NCI-H1694 treated with DMSO at 0.1 percent for 48 hours (cell line): ENCODE measurements around the gene CDK14.
A peak's percentile ranks its signal among the peaks of the same experiment; 100 is the strongest.
"Not testable (repeated sequence)": the region's sequence is repeated elsewhere in the genome, so short reads cannot be mapped to it uniquely, and the experiment has no call there.

Experiments
- DNase-seq: peaks from one replicate; lab custom pipeline; 2025; lab: John Stamatoyannopoulos, UW

The CDK14 gene

DNA sequence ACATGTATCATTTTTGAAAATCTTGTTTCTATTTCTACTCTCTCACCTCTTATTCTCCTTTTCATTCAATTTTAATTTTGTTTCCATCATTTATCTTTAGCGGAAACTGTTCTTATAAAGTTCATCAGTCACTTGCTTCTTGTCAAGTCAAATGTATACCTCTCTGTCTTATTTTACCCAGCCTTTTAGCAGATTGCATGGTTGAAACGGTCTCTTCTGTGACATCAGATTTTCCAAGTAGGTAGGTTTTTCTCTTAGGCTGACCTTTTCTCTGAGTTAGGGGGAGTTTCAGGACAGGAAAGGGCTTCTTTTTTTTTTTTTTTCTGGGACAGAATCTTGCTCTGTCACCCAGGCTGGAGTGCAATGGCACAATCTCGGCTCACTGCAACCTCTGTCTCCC lies 195.5 kb downstream of the CDK14 start:
- no peak for DNase-seq

DNA sequence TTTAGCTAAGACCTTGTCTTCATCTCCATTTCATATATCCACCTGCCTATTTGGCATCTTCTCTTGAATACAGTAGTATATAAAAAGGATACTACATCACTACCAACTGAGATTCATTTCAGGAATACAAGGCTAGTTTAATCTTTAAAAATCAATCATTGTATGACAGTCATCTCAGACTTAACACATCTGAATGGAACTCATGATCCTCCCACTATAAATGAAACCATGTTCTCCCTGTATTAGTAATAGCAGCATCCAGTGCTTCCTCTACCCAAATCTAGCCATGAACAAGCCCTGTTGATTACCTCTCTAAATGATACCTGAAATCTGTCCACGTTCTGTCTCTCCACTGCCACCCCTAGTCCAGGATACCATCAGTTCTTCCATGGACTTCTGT lies 196.2 kb downstream of the CDK14 start:
- no peak for DNase-seq

DNA sequence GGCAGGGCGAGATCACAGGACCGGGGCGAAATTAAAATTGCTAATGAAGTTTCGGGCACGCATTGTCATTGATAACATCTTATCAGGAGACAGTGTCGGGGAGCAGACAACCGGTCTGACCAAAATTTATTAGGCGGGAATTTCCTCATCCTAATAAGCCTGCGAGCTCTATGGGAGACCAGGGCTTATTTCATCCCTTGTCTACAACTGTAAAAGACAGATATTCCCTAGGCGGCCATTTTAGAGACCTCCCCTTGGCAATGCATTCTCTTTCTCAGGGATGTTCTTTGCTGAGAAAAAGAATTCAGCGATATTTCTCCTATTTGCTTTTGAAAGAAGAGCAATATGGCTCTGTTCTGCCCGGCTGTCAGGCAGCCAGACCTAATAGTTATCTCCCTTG lies 198.1 kb downstream of the CDK14 start:
- not testable (repeated sequence) for DNase-seq

DNA sequence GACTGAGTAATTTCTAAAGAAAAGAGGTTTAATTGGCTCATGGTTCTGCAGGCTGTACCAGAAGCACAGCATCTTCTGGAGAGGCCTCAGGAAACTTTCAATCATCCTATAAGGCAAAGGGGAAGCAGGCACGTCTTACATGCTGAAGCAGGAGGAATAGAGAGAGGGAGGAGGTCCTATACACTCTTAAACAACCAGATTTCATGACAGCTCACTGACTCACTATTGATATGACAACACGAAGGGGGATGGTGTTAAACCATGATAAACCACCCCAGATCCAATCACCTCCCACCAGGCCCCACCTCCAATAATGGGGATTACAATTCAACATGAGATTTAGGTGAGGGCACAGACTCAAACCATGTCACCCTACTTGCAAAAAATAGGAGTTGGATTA lies 201.5 kb downstream of the CDK14 start:
- no peak for DNase-seq

DNA sequence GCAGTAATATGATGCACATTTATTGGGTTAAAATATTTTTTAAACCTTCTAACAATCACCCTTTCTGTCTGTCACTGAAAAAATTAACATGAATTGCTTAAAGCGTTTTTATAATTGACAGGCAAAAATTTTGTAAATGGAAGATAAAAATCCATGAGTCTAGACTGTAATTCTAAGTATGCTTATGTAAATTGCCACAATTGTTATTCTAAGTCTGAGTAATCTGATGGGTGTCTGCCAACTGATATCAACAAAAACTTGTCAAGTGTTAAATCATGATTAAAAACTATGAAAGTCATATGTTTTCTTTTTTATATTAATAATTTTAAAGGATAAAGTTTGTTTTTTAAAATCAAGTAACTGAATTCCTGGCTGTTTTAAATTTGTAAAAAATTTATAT lies 208.2 kb downstream of the CDK14 start:
- no peak for DNase-seq

DNA sequence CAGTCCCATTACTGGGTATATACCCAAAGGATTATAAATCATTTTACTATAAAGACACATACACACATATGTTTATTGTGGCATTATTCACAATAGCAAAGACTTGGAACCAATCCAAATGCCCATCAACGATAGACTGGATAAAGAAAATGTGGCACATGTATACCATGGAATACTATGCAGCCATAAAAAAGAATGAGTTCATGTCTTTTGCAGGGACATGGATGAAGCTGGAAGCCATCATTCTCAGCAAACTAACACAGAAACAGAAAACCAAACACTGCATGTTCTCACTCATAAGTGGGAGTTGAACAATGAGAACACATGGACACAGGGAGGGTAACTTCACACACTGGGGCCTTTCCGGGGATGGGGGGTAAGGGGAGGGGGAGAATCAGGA lies 219.4 kb downstream of the CDK14 start:
- DNase-seq = not testable (repeated sequence)

DNA sequence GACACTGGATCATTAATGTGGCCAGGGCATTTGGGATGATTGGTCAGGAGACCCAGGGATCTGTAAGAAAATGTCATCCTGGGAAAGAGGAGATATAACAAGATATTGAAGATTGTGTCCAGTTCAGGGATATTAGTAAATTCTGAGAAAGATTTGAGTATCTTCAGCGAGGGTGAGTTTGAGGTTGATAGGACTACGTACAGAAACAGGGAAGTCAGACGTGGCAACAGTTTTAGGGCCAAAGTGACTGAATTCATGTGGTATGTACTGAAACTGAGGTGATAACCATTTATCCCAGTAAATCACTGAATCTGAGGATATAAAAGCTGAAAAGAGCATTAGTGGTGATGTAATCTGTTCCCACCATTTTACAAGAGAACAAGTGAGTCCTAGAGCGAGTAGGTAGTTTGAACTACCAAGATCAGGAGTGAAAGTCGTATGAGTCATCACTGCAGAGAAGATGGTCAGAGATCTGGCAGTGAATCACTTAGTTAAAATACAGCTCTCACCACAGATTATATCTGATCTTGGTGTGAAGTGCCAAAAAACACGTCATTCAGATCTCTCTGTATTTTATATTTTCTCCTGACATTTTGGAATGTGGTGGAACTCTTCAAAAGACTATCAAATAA lies 220.5 kb downstream of the CDK14 start:
- DNase-seq = no peak

DNA sequence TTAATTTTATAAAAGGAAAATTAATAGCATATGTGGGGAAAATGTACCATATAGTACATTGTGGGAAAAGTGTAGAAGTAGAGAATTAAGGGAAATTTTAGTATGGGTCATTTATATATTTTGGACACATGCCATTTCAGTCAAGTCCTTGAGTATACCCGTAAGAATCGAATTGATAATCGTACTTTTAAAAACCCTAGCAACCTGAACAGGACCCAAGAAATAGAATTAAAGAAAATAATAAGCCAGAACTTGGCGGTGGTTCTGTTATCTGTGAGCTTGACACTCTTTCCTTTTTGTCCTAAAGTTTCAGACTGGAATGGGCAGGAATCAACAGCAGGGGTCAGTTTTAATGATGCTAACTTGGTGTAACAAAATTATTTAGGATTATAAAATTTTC lies 221.0 kb downstream of the CDK14 start:
- no peak for DNase-seq

DNA sequence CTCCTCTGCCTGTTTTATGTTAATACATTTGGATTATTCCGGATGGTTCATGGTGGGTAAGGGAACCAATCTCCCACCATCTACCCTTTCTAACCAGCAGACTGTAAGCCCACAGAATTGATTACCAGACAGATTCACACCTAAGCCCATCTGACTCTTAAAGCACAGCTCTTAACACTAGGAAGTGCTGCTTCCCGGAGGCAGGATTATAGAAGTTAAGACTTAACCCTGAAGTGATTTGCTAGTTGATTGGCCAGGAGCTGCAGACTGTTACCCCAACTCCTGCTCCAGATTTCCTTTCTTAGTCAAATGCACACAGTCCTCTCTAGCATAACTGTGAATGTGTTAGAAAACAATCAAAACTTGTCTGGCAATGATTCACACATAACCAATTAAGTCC lies 221.7 kb downstream of the CDK14 start:
- no peak for DNase-seq

DNA sequence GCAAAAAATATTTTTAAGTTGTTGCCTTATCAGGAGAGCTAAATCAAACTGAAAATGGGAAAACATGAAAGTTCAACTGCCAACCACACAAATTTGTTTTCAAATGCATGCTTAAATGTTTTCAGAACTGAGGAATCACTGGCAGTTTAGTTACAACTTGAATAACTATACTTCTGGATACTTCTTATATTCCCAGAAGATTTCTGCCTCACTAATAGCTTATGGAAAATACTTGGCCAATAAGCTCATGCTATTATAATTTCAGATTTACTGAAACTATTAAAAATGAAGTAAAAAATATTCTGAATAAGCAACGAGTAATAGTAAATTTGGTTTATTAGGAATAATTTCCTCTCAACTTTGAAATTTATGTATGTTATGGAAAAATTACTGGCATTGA lies 222.2 kb downstream of the CDK14 start:
- no peak for DNase-seq

DNA sequence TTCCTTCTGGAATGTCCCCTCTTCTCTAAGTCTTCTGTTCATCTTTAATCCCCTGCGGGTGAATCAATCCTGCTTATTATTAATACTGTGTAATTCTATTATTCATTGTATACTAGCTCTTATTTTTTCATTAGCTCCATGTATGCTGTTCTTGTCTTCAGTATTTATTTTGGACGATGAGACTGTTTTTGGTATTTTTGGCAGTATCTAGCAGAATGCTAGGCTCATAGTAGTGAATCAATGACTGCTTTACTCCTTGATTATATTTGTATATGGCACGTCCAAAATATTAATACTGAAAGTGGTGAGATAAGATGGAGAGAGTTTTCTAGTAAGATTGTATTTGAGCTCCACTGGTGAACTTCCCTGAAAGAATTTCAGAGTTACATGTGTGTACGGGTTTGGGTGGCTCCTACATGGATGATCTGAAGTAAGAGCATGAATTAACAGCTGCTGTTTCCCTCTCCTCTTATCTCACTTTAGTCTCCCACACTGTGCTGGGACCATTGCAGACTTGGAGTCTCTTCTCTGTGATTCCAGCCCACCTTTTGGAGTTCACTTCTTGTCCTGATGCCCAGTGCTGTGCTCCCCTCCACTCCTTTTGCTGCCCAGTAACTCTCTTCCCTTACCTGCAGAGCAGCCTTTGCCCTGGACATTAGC lies 226.0 kb downstream of the CDK14 start:
- DNase-seq = no peak

DNA sequence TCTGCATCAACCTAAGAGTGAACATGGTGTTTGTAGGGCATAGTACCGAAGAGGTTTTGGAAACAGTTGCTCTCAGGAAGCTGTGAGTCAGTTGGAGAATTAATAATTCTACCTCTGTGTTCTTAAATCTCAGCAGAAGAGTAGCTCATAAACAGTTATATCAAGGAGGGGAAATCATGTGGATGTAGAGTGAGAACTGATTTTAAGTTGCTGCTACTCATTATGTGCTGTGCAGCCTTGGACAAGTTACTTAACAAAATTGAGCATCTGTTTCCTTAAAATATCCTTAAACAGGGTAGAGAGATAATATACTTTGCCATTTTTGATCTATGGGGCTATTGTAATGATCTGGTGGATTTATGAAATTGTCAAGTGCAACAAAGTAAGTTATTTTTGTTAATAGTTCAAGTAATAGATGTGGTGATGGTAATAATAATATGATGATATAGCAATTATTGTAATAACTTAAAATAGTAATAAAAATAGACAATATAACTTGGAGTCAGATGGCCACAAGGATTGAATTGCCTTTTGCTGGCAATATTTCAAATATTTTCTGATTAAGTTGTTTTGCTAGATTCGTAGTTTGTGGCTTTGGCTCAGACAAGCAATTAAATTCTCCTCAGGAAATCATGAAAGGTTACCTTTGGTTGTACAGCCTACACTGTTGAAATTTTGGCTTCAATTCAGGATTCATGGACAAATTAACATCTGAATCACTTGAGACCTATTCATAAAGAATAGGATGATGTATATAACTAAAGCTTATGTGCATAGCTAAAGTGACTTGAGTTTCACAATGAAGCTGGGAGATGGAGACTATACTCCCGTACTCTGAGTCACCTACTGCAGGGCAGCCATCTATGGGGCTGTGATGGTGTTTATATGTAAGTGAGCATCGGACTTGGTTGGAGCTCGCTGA lies 228.5 kb downstream of the CDK14 start:
- DNase-seq = no peak

DNA sequence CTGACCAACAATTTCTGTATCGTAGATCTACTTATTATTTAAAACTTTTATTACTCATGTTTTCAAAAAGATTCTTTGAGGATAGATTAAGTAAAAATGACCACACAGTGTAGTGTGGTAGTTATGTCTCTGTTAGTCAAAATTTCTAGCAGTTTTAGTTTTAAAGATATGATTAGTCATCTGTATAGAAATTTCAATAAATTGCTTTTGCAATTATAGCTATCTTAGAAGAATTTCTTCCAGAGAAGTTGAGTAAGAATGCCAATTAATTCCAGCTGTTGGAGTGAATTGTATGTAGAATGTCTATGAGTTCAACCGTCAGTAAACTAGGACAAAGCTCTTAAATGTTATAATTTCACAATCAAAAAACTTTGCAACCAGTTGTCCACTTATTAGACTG lies 229.7 kb downstream of the CDK14 start:
- DNase-seq = no peak

DNA sequence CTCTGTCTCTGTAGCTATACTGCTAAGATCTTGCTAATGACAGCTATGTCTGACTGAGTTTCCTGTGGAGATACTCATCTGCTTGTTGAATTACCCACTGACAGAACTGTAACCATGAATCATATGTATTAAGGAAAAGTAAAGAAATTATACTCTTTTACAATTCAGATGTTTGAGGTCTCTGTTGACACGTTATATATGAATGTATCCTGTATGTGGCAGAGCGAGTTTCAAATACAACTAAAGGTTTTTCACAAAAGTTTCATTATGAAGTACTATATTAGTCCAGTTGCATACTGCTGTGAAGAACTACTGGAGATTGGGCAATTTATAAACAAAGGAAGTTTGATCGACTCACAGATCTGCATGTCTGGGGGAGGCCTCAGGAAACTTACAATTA lies 232.5 kb downstream of the CDK14 start:
- no peak for DNase-seq

DNA sequence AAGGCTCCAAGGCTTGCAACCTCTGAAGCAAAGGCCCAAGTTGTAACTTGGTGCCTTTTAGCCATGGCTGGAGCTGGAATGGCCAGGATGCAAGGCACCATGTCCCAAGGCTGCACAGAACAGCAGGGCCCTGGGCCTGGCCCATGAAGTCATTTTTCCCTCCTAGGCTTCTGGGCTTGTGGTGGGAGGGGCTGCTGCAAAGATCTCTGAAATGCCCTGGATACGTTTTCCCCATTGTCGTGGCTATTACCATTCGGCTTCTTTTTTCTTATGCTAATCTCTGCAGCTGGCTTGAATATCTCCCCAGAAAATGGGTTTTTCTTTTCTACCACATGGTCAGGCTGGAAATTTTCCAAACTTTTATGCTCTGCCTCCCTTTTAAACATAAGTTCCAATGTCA lies 234.2 kb downstream of the CDK14 start:
- no peak for DNase-seq

DNA sequence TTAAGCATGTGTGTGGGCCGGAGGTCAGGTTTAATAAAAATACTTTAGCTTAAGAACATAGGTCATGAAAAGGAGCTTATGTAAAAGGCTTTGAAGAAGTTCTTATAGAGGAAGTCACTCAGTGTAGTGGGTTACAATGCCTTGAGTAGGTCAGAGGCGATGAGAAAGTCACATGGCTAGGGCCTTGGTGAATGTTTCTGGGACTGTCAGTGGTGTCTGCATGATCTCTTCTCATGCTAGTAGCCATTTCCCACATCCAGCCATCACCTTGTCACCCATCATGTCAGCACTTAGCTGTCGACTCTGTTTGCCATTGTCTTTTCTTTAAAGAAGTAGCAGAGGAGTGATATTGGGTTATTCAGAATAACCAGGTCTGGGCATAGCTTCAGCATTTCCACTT lies 236.6 kb downstream of the CDK14 start:
- no peak for DNase-seq

DNA sequence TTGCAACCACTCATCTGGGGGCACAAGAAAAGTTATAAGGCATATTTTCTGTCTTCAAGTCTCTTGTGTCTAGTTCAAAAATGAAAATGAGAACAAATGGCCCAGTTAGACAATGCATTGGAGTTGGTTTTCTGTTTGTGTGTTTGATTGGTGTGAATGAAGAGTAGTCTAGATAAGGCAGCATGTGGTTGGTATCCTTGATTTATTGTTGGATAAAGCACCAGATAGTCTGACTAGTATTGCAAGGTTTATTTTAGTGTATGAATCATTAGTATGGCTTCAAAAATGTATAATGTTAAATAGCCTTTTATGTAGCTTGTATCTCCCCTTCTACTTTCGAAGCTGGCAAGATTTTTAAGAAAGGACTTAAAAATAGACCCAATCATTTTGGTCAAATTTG lies 237.3 kb downstream of the CDK14 start:
- no peak for DNase-seq

DNA sequence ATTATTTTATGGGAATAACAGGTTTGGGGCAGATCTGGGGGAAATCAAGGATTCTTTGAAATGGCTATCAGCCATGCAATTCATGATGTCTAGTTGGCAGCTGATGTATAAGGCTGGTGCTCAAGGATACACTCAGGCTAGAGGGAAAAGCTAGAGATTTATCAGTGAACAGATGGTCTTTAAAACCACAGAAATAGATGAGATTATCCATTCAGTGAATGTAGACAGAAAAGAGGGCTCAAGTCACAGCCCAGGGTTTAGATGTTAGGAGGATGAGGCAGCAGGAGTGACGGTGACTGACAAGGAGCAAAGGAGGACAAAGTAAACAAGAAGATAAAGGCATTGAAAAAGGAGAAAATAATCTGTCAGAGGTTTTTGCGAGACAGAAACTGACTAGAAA lies 238.7 kb downstream of the CDK14 start:
- peak; percentile 37 for DNase-seq

DNA sequence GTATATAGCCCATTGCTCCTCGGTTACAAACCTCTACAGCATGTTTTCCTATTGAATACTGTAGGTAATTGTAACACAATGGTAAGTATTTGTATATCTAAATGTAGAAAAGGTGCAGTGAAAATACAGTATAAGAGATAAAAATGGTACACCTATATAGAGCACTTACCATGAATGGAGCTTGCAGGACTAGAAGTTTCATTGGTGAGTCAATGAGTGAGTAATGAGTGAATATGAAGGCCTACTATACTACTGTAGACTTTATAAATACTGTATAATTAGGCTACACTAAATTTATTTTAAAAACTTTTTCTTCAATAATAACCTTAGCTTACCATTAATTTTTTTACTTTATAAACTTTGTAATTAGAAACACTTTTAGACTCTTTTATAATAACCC lies 239.7 kb downstream of the CDK14 start:
- no peak for DNase-seq

DNA sequence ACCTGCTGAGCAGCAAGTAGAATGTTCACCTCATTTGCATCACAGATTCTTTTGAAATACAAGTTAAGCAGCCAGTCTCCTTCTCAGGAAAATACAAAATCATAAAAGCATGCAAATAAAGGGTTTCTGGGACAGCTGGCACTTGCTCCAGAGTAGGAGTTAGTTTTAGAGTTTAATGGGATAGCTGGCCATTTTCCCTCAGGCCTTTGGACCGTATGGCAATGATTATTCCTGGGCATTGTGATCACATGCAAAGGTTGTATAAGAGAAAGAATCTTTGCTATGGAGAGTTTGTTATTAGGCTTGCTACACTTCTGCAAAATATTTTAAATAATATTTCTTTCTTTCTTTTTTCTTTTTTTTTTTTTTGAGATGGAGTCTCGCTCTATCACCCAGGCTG lies 240.8 kb downstream of the CDK14 start:
- no peak for DNase-seq

DNA sequence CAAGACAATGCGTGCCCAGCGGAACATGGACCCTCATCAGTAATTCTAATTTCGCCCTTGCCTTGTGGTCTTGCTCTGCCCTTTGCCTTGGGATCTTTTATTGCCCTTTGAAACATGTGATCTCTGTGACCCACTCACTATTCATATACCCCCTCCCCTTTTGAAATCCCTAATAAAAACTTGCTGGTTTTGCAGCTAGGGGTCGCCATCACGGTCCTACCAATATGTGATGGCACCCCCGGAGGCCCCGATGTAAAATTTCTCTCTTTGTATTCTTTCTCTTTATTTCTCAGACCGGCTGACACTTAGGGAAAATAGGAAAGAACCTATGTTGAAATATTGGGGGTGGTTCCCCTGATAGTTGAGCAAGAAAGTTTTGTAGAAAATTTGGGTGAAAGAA lies 242.7 kb downstream of the CDK14 start:
- DNase-seq = no peak

DNA sequence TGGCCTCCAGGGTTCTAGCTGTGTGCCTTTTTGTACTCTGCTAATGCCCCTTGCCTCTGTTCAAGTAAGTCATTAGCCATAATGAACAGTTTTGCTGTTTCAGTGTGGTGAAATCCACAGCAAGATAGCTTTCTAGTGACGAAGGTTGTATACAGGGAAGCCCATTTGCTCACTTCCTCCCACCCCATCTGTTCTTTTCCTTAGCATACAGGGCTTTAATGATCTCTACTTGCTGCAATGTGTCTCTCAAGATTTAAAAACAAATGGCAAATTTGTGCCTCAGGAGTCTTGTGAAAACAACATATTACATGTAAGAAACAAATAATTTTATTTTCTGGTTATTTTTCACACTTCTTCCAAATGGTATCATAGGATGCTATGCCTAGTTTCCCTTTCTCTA lies 243.2 kb downstream of the CDK14 start:
- DNase-seq = no peak

DNA sequence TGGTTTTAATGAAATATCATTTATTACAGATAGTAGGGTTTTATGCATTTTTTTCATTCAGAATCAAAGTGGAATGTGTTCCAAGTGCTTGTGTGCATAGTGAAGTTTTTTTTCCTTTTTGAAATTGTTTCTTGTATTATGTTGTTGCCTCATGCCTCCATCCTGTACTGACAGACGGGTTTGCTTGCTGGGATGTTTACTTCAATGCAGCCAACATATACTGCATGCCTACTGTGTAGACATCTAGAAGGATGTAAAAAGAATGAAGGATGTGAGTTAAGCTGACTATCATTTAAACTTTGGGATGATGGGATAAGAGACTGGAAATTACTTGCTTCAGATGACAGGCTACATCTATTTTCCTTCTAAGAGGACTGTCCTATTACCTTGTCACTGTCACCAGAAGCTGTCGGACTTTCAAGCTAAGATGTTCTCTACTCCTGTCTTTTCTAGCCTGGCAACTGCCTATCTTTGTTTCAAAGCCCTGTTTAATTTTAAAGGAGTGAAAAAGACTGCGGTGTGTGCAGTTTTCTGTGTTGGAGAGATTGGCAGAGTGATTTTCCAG lies 243.7 kb downstream of the CDK14 start:
- no peak for DNase-seq
